SK-N-MC (cell line): ENCODE data around the gene ABLIM1.

Experiments used
- EZH2 ChIP-seq: fragments of 200-600 bp; sonication (generic); IDR thresholded peaks from one replicate; pipeline ENCODE4 v1.6.1; 2017; ENCODE audit warnings: antibody characterized with exemption
- POLR2AphosphoS5 ChIP-seq: IDR thresholded peaks from 2 replicates; pipeline ENCODE4 v1.6.1; 2012; ENCODE audit warnings: mild to moderate bottlenecking, low read depth, low read length, borderline replicate concordance

DNA sequence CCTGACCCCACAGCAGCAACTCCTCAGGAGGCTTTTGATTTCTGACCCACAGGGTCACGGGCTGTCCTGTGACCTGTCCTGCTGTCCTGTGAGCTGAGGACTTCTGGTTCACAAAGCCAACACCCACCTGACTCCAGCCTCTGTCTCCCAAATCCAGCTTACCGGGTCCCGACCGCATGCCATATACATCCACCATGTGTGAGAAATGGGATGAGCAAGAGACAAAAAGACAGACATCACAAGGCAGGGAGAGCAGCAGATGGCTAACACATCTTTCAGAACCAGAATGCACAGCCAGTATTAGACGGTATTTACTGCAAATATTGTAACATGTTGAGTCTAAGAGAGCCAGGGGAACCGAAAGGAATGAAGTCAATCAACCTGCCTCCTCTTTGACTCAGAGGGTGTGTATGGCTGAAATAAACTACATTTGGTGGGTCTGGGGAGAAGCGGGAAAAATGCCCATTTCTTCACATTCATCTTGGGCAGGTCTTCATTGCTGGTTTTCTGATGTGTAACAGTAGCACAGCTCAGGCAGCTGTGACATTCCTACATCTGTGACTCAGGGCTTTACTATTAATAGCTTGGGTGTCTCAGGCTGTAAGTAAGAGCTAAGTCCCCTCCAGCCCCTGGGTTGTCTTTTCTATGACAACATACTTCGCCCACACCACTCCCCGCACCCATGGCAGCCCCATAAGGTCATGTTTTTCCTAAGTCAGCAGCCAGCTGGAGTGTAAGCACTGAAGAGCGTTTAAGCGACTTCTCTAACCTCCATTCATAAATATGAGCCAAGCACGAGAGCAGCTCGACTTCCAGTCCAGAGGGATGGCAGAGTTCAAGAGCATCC lies 25.0 kb downstream of the ABLIM1 start:
- TF ChIP-seq POLR2AphosphoS5: no peak; the same call in 1 of the 2 replicates
- no peak for TF ChIP-seq EZH2
